Measurements from ENCODE around the gene HMGCLL1. TPM values are rescaled to one million over a fixed set of nuclear protein-coding genes. Genes with fewer than 3 reads are reported as not detected.
A peak's percentile ranks its signal among the peaks of the same experiment; 100 is the strongest.

Gene HMGCLL1
- total RNA-seq (2013): not detected
- polyA plus RNA-seq (not detected), polyA minus RNA-seq (not detected in 2 replicates), total RNA-seq (0 to 1.7 (median 0.06) reads per million in 11 experiments)

DNA sequence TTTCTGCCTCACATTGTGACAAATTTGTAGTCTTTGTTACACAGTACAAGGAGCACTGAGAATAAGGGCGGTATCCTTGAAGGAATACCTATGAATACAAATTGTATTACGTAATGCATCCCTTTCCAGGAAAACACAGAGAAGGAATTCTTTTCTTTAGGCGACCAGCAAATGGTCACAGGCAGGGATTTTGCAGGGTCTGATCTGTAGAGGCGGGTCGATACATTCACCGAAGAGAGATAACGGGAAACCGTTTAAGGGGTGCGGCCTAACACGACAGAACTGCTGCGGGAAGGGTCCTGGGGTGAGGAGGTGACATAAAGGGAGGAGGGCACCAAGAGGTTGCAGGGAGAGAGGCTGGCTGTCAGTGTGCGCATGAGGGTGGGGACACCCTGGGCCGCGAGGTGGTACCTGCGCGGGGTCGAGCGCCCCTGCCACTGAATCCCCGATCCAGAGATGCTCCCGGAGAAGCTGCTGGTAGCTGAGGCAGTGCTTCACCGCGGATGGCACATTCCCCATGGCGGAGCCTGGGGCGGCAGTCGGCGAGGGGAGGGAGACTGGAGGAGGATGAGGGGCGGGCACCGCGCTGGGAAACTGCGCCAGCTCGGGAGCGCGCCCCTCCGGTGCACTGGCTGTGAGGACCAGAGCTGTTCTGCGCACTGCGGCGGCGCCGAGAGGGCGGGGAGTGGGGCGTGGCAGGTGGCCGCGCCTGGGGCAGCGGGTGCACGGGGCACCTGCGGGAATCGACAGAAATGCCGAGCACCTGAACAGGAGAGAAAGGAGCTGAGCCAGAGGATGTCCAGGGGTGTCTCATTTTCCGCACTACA, at the start of gene HMGCLL1:
HMGCLL1 (minus strand) TSS at position 656 of the 827 bp plus-strand sequence; CDS start at position 519, 137 bp downstream.
- H3K27ac ChIP-seq (ENCODE audit: low read depth in 1 of 2, low read length in 2 of 2): no peak within 1 kb of the TSS
- WGBS (ENCODE audit: insufficient coverage): 6% methylated on average over 46 of the region's 49 CpGs
- Mint-ChIP-seq H3K36me3 (peaks cover 0 to 2% of the 10 kb centered on the region in 2 donors), H3K4me3 (peak within 1 kb of the TSS in 1 of 2 donors; percentile 31), H3K9me3 (peaks cover 0 to 11% (median 5%) of the 10 kb centered on the region in 7 donors), H3K27me3 (ENCODE audit: low read depth in 3 of 3) (peaks cover 7 to 15% (median 10%) of the 10 kb centered on the region in 3 donors), H3K27ac (no peak within 1 kb of the TSS), H3K4me1 (no peaks in the 10 kb centered on the region)
- no peaks in the 10 kb centered on the region for H3K4me1 ChIP-seq (ENCODE audit: control insufficient read depth in 1 of 2, insufficient read depth in 2 of 2, low read length in 2 of 2)
- H4K20me1 ChIP-seq (ENCODE audit: insufficient read depth, low read length): no peaks in the 10 kb centered on the region
- H2AFZ ChIP-seq (ENCODE audit: insufficient read depth, low read depth, low read length, poor library complexity, severe bottlenecking): no peak within 1 kb of the TSS
- DNase-seq: no peak
- peaks cover 3 to 9% of the 10 kb centered on the region in 2 donors for H3K9me3 ChIP-seq (replicated peaks in 1 of 2; ENCODE audit: control insufficient read depth in 1 of 2, insufficient read depth in 1 of 2, low read length in 2 of 2)
- no peak within 1 kb of the TSS for H3K9ac ChIP-seq (ENCODE audit: insufficient read depth, low read length, poor library complexity, severe bottlenecking)
- H3K79me2 ChIP-seq (ENCODE audit: insufficient read depth, low read length): no peaks in the 10 kb centered on the region
- TF ChIP-seq, protein P1, sequence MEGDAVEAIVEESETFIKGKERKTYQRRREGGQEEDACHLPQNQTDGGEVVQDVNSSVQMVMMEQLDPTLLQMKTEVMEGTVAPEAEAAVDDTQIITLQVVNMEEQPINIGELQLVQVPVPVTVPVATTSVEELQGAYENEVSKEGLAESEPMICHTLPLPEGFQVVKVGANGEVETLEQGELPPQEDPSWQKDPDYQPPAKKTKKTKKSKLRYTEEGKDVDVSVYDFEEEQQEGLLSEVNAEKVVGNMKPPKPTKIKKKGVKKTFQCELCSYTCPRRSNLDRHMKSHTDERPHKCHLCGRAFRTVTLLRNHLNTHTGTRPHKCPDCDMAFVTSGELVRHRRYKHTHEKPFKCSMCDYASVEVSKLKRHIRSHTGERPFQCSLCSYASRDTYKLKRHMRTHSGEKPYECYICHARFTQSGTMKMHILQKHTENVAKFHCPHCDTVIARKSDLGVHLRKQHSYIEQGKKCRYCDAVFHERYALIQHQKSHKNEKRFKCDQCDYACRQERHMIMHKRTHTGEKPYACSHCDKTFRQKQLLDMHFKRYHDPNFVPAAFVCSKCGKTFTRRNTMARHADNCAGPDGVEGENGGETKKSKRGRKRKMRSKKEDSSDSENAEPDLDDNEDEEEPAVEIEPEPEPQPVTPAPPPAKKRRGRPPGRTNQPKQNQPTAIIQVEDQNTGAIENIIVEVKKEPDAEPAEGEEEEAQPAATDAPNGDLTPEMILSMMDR (IDR thresholded peaks at IDR 0.05): no peak
- no peaks in the 10 kb centered on the region for H3K36me3 ChIP-seq (replicated peaks in 1 of 2; ENCODE audit: control insufficient read depth in 1 of 2, insufficient read depth in 2 of 2, low read length in 2 of 2)
- no peak within 1 kb of the TSS for H3K4me2 ChIP-seq (replicated peaks; ENCODE audit: extremely low read depth, low read length, poor library complexity, severe bottlenecking)
- H3K27me3 ChIP-seq (ENCODE audit: control insufficient read depth in 2 of 2, insufficient read depth in 2 of 2, low read length in 2 of 2): peaks cover 0 to 9% of the 10 kb centered on the region in 2 donors
- intact Hi-C loops (cut with micrococcal nuclease): no loop called here
- no peak within 1 kb of the TSS for H3K4me3 ChIP-seq (replicated peaks in 1 of 3; ENCODE audit: low read depth in 2 of 3, low read length in 3 of 3)

DNA sequence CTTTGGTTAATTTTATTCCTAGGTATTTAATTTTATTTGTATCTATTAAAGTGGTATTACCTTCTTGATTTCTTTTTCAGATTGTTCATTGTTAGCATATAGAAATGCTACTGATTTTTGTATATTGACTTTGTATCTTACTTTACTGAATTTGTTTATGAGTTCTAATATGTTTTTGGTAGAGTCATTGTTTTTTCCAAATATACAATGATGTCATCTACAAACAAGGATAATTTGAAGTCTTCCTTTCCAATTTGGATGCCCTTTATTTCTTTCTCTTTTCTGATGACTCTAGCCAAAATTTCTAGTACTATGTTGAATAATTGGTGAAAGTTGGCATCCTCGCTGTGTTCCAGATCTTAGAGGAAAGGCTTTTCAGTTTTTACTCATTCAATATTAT, 43.0 kb upstream of the HMGCLL1 start:
- Mint-ChIP-seq H3K4me3 (no peak overlapping the region), H3K27ac (no peak overlapping the region), H3K9me3 (peaks cover 0 to 5% (median 0%) of the 10 kb centered on the region in 7 donors), H3K4me1 (no peaks in the 10 kb centered on the region), H3K27me3 (ENCODE audit: low read depth in 3 of 3) (peaks cover 0 to 2% (median 0%) of the 10 kb centered on the region in 3 donors), H3K36me3 (no peaks in the 10 kb centered on the region)
- Histone ChIP-seq H3K4me3 (replicated peaks in 1 of 3; ENCODE audit: low read depth in 2 of 3, low read length in 3 of 3) (no peak overlapping the region), H3K4me2 (replicated peaks; ENCODE audit: extremely low read depth, low read length, poor library complexity, severe bottlenecking) (no peak overlapping the region), H2AFZ (ENCODE audit: insufficient read depth, low read depth, low read length, poor library complexity, severe bottlenecking) (no peak overlapping the region), H3K4me1 (ENCODE audit: control insufficient read depth in 1 of 2, insufficient read depth in 2 of 2, low read length in 2 of 2) (no peaks in the 10 kb centered on the region), H3K27ac (ENCODE audit: low read depth in 1 of 2, low read length in 2 of 2) (no peak overlapping the region), H4K20me1 (ENCODE audit: insufficient read depth, low read length) (no peaks in the 10 kb centered on the region), H3K27me3 (ENCODE audit: control insufficient read depth in 2 of 2, insufficient read depth in 2 of 2, low read length in 2 of 2) (no peaks in the 10 kb centered on the region), H3K9me3 (replicated peaks in 1 of 2; ENCODE audit: control insufficient read depth in 1 of 2, insufficient read depth in 1 of 2, low read length in 2 of 2) (peaks cover 0 to 7% of the 10 kb centered on the region in 2 donors), H3K36me3 (replicated peaks in 1 of 2; ENCODE audit: control insufficient read depth in 1 of 2, insufficient read depth in 2 of 2, low read length in 2 of 2) (no peaks in the 10 kb centered on the region), H3K79me2 (ENCODE audit: insufficient read depth, low read length) (no peaks in the 10 kb centered on the region), H3K9ac (ENCODE audit: insufficient read depth, low read length, poor library complexity, severe bottlenecking) (no peak overlapping the region)
- intact Hi-C loops (cut with micrococcal nuclease): no loop called here
- WGBS (ENCODE audit: insufficient coverage): no CpG with 5 or more reads among the region's 1 CpG
- TF ChIP-seq, protein P1 (IDR thresholded peaks at IDR 0.05): no peak
- no peak for DNase-seq

All from CD14-positive monocyte (primary cell).